Measurements from ENCODE around the gene GAS7. TPM values are rescaled to one million over a fixed set of nuclear protein-coding genes. Genes with fewer than 3 reads are reported as not detected.
A peak's percentile ranks its signal among the peaks of the same experiment; 100 is the strongest.

The GAS7 gene
- total and polyA plus RNA-seq, 10 of the 15 experiments (the other 5 are each of a cell fraction or from before 2014, with no cell fraction given): 2.3 to 53.4 (median 24.0) TPM

GRCh38 chr17:10156948-10157607 is 41.3 kb downstream of the GAS7 start (continued):
- TF ChIP-seq, protein P1, sequence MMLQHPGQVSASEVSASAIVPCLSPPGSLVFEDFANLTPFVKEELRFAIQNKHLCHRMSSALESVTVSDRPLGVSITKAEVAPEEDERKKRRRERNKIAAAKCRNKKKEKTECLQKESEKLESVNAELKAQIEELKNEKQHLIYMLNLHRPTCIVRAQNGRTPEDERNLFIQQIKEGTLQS (IDR thresholded peaks at IDR 0.05; ENCODE audit: borderline replicate concordance, extremely low read depth, low read depth, low read length): no peak
- TF ChIP-seq TBL1XR1 (IDR thresholded peaks at IDR 0.05; ENCODE audit: low read depth, low read length) (peak; percentile 24; the same call in 1 of the 2 replicates), POLR2AphosphoS5 (IDR thresholded peaks at IDR 0.05; ENCODE audit: low read length) (peak; percentile 20; the same call in 1 of the 2 replicates), EP300 (IDR thresholded peaks at IDR 0.05; ENCODE audit: borderline replicate concordance in 1 of 2, control insufficient read depth in 1 of 2, low read depth in 2 of 2, low read length in 2 of 2) (peak in 1 of 2 experiments; percentile 69; a peak in 3 of 4 replicates), HSF1 (IDR thresholded peaks at IDR 0.05; ENCODE audit: low read depth, low read length) (no peak), ZNF384 (IDR thresholded peaks at IDR 0.05; ENCODE audit: borderline replicate concordance, low read depth, low read length) (peak; percentile 25; the same call in 1 of the 2 replicates), NFIC (IDR thresholded peaks at IDR 0.05; ENCODE audit: low read depth, low read length) (peak; percentile 15; the same call in 1 of the 2 replicates), ZNF217 (IDR thresholded peaks at IDR 0.05) (no peak), SP1 (IDR thresholded peaks at IDR 0.05; ENCODE audit: low read depth, low read length) (peak; percentile 65), NFXL1 (IDR thresholded peaks at IDR 0.05; ENCODE audit: borderline replicate concordance) (no peak), IKZF1 (conservative IDR thresholded peaks at IDR 0.05) (peak; percentile 94), GATAD2B (conservative IDR thresholded peaks at IDR 0.05; ENCODE audit: low read depth) (peak; percentile 78; the same call in 1 of the 2 replicates), MEF2B (IDR thresholded peaks at IDR 0.05; ENCODE audit: partially characterized antibody, poor library complexity, severe bottlenecking) (peak; percentile 95)
- TF ChIP-seq, protein P2, sequence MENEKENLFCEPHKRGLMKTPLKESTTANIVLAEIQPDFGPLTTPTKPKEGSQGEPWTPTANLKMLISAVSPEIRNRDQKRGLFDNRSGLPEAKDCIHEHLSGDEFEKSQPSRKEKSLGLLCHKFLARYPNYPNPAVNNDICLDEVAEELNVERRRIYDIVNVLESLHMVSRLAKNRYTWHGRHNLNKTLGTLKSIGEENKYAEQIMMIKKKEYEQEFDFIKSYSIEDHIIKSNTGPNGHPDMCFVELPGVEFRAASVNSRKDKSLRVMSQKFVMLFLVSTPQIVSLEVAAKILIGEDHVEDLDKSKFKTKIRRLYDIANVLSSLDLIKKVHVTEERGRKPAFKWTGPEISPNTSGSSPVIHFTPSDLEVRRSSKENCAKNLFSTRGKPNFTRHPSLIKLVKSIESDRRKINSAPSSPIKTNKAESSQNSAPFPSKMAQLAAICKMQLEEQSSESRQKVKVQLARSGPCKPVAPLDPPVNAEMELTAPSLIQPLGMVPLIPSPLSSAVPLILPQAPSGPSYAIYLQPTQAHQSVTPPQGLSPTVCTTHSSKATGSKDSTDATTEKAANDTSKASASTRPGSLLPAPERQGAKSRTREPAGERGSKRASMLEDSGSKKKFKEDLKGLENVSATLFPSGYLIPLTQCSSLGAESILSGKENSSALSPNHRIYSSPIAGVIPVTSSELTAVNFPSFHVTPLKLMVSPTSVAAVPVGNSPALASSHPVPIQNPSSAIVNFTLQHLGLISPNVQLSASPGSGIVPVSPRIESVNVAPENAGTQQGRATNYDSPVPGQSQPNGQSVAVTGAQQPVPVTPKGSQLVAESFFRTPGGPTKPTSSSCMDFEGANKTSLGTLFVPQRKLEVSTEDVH (IDR thresholded peaks at IDR 0.05; ENCODE audit: low read depth, partially characterized antibody): no peak
- TF ChIP-seq, protein P3, sequence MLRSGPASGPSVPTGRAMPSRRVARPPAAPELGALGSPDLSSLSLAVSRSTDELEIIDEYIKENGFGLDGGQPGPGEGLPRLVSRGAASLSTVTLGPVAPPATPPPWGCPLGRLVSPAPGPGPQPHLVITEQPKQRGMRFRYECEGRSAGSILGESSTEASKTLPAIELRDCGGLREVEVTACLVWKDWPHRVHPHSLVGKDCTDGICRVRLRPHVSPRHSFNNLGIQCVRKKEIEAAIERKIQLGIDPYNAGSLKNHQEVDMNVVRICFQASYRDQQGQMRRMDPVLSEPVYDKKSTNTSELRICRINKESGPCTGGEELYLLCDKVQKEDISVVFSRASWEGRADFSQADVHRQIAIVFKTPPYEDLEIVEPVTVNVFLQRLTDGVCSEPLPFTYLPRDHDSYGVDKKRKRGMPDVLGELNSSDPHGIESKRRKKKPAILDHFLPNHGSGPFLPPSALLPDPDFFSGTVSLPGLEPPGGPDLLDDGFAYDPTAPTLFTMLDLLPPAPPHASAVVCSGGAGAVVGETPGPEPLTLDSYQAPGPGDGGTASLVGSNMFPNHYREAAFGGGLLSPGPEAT (IDR thresholded peaks at IDR 0.05; ENCODE audit: low read depth): peak; percentile 87
- TF ChIP-seq, protein P4, sequence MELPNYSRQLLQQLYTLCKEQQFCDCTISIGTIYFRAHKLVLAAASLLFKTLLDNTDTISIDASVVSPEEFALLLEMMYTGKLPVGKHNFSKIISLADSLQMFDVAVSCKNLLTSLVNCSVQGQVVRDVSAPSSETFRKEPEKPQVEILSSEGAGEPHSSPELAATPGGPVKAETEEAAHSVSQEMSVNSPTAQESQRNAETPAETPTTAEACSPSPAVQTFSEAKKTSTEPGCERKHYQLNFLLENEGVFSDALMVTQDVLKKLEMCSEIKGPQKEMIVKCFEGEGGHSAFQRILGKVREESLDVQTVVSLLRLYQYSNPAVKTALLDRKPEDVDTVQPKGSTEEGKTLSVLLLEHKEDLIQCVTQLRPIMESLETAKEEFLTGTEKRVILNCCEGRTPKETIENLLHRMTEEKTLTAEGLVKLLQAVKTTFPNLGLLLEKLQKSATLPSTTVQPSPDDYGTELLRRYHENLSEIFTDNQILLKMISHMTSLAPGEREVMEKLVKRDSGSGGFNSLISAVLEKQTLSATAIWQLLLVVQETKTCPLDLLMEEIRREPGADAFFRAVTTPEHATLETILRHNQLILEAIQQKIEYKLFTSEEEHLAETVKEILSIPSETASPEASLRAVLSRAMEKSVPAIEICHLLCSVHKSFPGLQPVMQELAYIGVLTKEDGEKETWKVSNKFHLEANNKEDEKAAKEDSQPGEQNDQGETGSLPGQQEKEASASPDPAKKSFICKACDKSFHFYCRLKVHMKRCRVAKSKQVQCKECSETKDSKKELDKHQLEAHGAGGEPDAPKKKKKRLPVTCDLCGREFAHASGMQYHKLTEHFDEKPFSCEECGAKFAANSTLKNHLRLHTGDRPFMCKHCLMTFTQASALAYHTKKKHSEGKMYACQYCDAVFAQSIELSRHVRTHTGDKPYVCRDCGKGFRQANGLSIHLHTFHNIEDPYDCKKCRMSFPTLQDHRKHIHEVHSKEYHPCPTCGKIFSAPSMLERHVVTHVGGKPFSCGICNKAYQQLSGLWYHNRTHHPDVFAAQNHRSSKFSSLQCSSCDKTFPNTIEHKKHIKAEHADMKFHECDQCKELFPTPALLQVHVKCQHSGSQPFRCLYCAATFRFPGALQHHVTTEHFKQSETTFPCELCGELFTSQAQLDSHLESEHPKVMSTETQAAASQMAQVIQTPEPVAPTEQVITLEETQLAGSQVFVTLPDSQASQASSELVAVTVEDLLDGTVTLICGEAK (IDR thresholded peaks at IDR 0.05; ENCODE audit: borderline replicate concordance): no peak
